GM12878 (cell line): Measurements from ENCODE around the gene MZT2A.
"Not testable (repeated sequence)": the region's sequence is repeated elsewhere in the genome, so short reads cannot be mapped to it uniquely, and the experiment has no call there.

Experiments used
- MAX ChIP-seq: IDR thresholded peaks from 2 replicates; pipeline ENCODE4 v1.6.1; 2012; ENCODE audit warnings: low read depth, low read length, improper control_type of control experiment
- RBBP5 ChIP-seq: fragments of 200-600 bp; sonication (generic); conservative IDR thresholded peaks from 2 replicates; pipeline ENCODE4 v1.6.1; 2016
- REST ChIP-seq: IDR thresholded peaks from 2 replicates; pipeline ENCODE4 v1.6.1; 2012; ENCODE audit warnings: mild to moderate bottlenecking, low read depth, low read length

GRCh38 chr2:131531547-131532185 lies 39.5 kb upstream of the MZT2A start:
- TF ChIP-seq MAX, REST, RBBP5: not testable (repeated sequence)
